GM18526 (cell line): ENCODE results near the gene SPINK8.

Experiments
- POLR2A ChIP-seq: IDR thresholded peaks from 3 replicates; pipeline ENCODE4 v1.6.1; 2011; ENCODE audit not compliant: insufficient read length; ENCODE audit errors: extremely low read depth

Gene SPINK8

DNA sequence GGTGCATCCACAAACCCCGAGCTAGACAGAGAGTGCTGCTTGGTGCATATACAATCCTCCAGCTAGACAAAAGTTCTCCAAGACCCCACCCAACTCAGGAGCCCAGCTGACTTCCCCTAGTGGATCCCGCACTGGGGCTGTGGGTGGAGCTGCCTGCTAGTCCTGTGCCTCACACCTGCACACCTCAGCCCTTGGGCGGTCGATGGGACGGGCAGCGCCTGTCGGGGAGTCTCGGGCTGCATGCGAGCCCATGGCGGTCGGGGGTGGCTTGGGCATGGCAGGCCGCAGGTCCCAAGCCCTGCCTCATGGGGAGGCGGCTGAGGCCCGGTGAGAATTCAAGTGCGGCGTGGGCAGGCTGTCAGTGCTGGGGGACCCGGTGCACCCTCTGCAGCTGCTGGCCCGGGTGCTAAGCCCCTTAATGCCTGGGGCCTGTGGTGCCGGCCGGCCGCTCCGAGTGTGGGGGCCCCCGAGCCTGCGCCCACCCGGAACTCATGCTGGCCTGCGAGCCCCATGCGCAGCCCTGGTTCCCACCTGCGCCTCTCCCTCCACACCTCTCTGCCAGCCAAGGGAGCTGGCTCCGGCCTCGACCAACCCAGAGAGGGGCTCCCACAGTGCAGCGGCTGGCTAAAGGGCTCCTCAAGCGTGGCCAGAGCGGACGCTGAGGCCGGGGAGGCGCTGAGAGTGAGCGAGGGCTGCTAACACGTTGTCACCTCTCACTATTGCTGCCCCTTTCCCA lies 61.5 kb downstream of the SPINK8 start:
- no peak for TF ChIP-seq POLR2A

- no peak for TF ChIP-seq POLR2A
Observed at GRCh38 chr3:48270306-48270705, 63.2 kb downstream of the SPINK8 start.

DNA sequence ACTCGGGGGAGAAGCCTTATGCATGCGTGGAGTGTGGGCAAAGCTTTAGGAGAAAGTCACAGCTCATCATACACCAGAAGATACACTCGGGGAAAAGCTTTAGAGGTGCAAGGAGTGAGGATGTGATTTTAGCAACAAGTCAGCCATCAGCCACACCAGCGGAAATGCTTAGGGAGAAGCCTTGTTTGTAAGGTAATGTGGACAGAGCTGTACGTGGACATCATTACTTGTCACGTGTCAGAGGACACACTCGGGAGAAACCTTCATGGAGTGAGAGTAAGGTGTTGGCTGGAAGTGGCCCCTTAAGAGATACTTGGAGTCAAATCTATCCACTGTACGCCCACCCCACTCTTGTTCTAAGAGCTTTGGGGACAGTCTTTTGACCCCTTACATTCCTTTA lies 63.9 kb downstream of the SPINK8 start:
- no peak for TF ChIP-seq POLR2A

DNA sequence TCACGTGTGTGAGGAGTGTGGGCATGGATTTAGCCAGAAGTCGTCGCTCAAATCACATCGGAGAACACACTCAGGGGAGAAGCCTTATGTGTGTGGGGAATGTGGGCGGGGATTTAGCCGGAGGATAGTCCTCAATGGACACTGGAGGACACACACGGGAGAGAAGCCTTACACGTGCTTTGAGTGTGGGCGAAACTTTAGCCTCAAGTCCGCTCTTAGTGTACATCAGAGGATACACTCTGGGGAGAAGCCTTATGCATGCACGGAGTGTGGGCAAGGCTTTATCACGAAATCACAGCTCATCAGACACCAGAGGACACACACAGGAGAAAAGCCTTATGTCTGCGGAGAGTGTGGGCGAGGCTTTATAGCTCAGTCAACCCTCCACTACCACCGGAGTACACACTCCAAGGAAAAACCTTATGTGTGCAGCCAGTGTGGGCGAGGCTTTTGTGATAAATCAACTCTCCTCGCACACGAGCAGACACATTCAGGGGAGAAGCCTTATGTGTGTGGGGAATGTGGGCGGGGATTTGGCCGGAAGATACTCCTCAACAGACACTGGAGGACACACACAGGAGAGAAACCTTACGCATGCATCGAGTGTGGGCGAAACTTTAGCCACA lies 64.4 kb downstream of the SPINK8 start:
- no peak for TF ChIP-seq POLR2A

DNA sequence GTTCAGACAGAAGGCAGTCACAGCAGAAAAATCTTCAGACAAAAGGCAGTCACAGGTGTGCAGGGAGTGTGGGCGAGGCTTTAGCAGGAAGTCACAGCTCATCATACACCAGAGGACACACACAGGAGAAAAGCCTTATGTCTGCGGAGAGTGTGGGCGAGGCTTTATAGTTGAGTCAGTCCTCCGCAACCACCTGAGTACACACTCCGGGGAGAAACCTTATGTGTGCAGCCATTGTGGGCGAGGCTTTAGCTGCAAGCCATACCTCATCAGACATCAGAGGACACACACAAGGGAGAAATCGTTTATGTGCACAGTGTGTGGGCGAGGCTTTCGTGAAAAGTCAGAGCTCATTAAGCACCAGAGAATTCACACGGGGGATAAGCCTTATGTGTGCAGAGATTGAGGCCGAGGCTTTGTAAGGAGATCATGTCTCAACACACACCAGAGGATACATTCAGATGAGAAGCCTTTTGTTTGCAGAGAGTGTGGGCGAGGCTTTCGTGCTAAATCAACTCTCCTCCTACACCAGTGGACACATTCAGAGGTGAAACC lies 65.0 kb downstream of the SPINK8 start:
- TF ChIP-seq POLR2A, result no peak

- TF ChIP-seq POLR2A, result no peak
Observed at GRCh38 chr3:48267782-48268181, 65.7 kb downstream of the SPINK8 start.

DNA sequence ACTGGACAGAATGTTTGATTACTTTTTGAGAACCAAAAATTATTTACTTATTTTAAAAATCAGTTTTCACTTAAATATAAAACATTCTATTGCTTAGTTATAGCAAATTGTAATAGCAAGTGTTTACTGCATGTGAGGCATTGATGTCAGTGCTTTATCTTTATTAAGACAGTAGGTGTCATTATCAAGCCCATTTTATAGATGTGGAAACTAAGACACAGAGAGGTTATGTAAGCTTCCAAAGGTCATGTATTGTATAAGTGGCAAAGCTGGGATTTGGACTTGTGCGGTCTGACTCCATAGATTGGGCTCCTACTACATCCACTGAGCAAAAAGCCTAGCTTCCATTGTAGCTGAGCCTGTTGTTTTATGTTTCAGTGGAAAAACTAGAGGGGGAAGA lies 74.9 kb downstream of the SPINK8 start:
- TF ChIP-seq POLR2A, result no peak
